Tibial nerve (tissue), 4 donors: ENCODE measurements around the gene OR10G7. TPM values are rescaled to one million over a fixed set of nuclear protein-coding genes. Genes with fewer than 3 reads are reported as not detected.

Experiments used
- DNase-seq, 2 donors: peaks; one replicate each; pipeline ENCODE4 v3.0.0-alpha.2; 2019; ENCODE audit warnings: low spot score in 2 of 2
- H3K27ac ChIP-seq, 4 donors: fragments of 200-600 bp; sonication (generic) in 3 of 4; one replicate each; pipeline ENCODE4 v1.5.1; 2017 to 2019; ENCODE audit warnings: mild to moderate bottlenecking in 1 of 4
- H3K27me3 ChIP-seq, 2 donors: fragments of 200-600 bp; sonication (generic) in 1 of 2; one replicate each; pipeline versions ENCODE4 v1.5.1 to v1.6.0; 2017 to 2019
- H3K36me3 ChIP-seq, 3 donors: fragments of 200-600 bp; sonication (generic); one replicate each; pipeline ENCODE4 v1.5.1; 2018 to 2019
- H3K4me1 ChIP-seq, 4 donors: fragments of 200-600 bp; sonication (generic) in 3 of 4; one replicate each; pipeline ENCODE4 v1.5.1; 2017 to 2019
- H3K4me3 ChIP-seq, 4 donors: fragments of 200-600 bp; sonication (generic) in 3 of 4; one replicate each; pipeline ENCODE4 v1.5.1; 2017 to 2019; ENCODE audit warnings: mild to moderate bottlenecking in 1 of 4, moderate library complexity in 1 of 4
- H3K9me3 ChIP-seq, 4 donors: fragments of 200-600 bp; sonication (generic) in 3 of 4; one replicate each; pipeline ENCODE4 v1.5.1; 2017 to 2019
- CTCF ChIP-seq, 5 experiments: fragments of 200-600 bp in 3 of 5; fragments of 450-650 bp in 2 of 5; sonication (generic) in 3 of 5; IDR thresholded peaks; one replicate each; pipeline ENCODE4 v1.5.1; 2016 to 2019; ENCODE audit warnings: antibody characterized with exemption in 5 of 5, mild to moderate bottlenecking in 3 of 5, moderate library complexity in 2 of 5
- EP300 ChIP-seq, 2 donors: sonication (generic); formaldehyde crosslinking; IDR thresholded peaks; one replicate each; pipeline ENCODE4 v1.6.1; 2017; ENCODE audit warnings: antibody characterized with exemption in 2 of 2, mild to moderate bottlenecking in 1 of 2
- POLR2A ChIP-seq, 2 donors: fragments of 450-650 bp; IDR thresholded peaks; one replicate each; pipeline ENCODE4 v1.6.1; 2017; ENCODE audit warnings: antibody characterized with exemption in 2 of 2, mild to moderate bottlenecking in 2 of 2, moderate library complexity in 2 of 2
- WGBS, 2 donors: methylation state at CpG; one replicate each; pipeline ENCODE4 v1.1.5; 2018; 5-methylcytosine and 5-hydroxymethylcytosine counted together
- total RNA-seq, 4 donors: library from RNA; depleted of rRNA; stranded (reverse); fragments of >200 nt; gene quantifications; one replicate each; pipeline ENCODE4 v1.1.0, GENCODE V29; 2016

The OR10G7 gene
- total RNA-seq, 4 donors from 2014 or later = not detected

GRCh38 chr11:124070915-124071622 is 29.9 kb upstream of the OR10G7 start:
- Histone ChIP-seq H3K4me1 (peaks cover 0 to 27% (median 3%) of the 10 kb centered on the region in 4 donors), H3K9me3 (no peaks in the 10 kb centered on the region), H3K36me3 (no peaks in the 10 kb centered on the region), H3K4me3 (no peak overlapping the region), H3K27ac (no peak overlapping the region), H3K27me3 (peaks cover 0 to 16% of the 10 kb centered on the region in 2 donors)
- 2 to 9% methylated on average over 8 of the region's 8 CpGs for WGBS, 2 donors
- DNase-seq = peak; percentile 30 to 53
- TF ChIP-seq EP300 (IDR thresholded peaks at IDR 0.05) (no peak), CTCF (IDR thresholded peaks at IDR 0.05) (peak; percentile 56 to 76 (median 68))

GRCh38 chr11:124069429-124070401 is 28.6 kb upstream of the OR10G7 start:
- Histone ChIP-seq H3K27ac (no peak overlapping the region), H3K9me3 (no peaks in the 10 kb centered on the region), H3K4me1 (peaks cover 0 to 19% (median 0%) of the 10 kb centered on the region in 4 donors), H3K4me3 (peak overlapping the region in 1 of 4 donors; percentile 6), H3K36me3 (no peaks in the 10 kb centered on the region), H3K27me3 (peaks cover 0 to 9% of the 10 kb centered on the region in 2 donors)
- DNase-seq = no peak
- TF ChIP-seq CTCF (IDR thresholded peaks at IDR 0.05) (peak; percentile 18 to 52 (median 33)), EP300 (IDR thresholded peaks at IDR 0.05) (no peak)
- WGBS, 2 donors = 33 to 41% methylated on average over 27 to 28 of the region's 28 CpGs

- TF ChIP-seq EP300 (IDR thresholded peaks at IDR 0.05) (no peak), POLR2A (IDR thresholded peaks at IDR 0.05) (no peak), CTCF (IDR thresholded peaks at IDR 0.05) (no peak)
- Histone ChIP-seq H3K4me1 (peaks cover 0 to 19% (median 0%) of the 10 kb centered on the region in 4 donors), H3K36me3 (no peaks in the 10 kb centered on the region), H3K4me3 (no peak overlapping the region), H3K27me3 (peaks cover 0 to 9% of the 10 kb centered on the region in 2 donors), H3K27ac (no peak overlapping the region), H3K9me3 (no peaks in the 10 kb centered on the region)
- 60 to 74% methylated on average over 4 of the region's 4 CpGs for WGBS, 2 donors
- DNase-seq = no peak
Observed at GRCh38 chr11:124068601-124069110, 27.5 kb upstream of the OR10G7 start.

- H3K36me3 ChIP-seq = no peaks in the 10 kb centered on the region
- H3K4me1 ChIP-seq = no peaks in the 10 kb centered on the region
- no peaks in the 10 kb centered on the region for H3K9me3 ChIP-seq
- H3K27me3 ChIP-seq = no peaks in the 10 kb centered on the region
- H3K27ac ChIP-seq = no peak overlapping the region
- TF ChIP-seq CTCF (IDR thresholded peaks at IDR 0.05) (no peak), EP300 (IDR thresholded peaks at IDR 0.05) (no peak), POLR2A (IDR thresholded peaks at IDR 0.05) (no peak)
- 82 to 84% methylated on average over 3 of the region's 3 CpGs for WGBS, 2 donors
- H3K4me3 ChIP-seq = no peak overlapping the region
- no peak for DNase-seq
Observed at GRCh38 chr11:124052966-124053365, 11.8 kb upstream of the OR10G7 start.
